Neural progenitor cell (in vitro differentiated cells): ENCODE data around the gene DRG2. TPM values are rescaled to one million over a fixed set of nuclear protein-coding genes. Genes with fewer than 3 reads are reported as not detected.

Source experiments
- DNase-seq: peaks from one replicate; pipeline ENCODE4 v3.0.0-alpha.2; 2016; ENCODE audit warnings: low spot score
- H2AFZ ChIP-seq: fragments of 200-600 bp; sonication (generic); replicated peaks from 2 replicates; pipeline ENCODE4 v1.6.1; 2016; ENCODE audit warnings: antibody characterized with exemption
- H3F3A ChIP-seq: fragments of 200-600 bp; sonication (generic); 2 replicates; pipeline ENCODE4 v1.6.1; 2016; ENCODE audit warnings: antibody characterized with exemption, low read depth
- H3K27ac ChIP-seq: fragments of 200-600 bp; sonication (generic); 2 replicates; pipeline ENCODE4 v1.5.1; 2016; ENCODE audit warnings: mild to moderate bottlenecking
- H3K27me3 ChIP-seq: fragments of 200-600 bp; sonication (generic); 2 replicates; pipeline ENCODE4 v1.6.1; 2016; ENCODE audit warnings: mild to moderate bottlenecking, moderate library complexity
- H3K36me3 ChIP-seq: fragments of 200-600 bp; sonication (generic); 2 replicates; pipeline ENCODE4 v1.5.1; 2016
- H3K4me1 ChIP-seq: fragments of 200-600 bp; sonication (generic); 2 replicates; pipeline ENCODE4 v1.6.1; 2016; ENCODE audit warnings: mixed run types
- H3K4me2 ChIP-seq: fragments of 200-600 bp; sonication (generic); 2 replicates; pipeline ENCODE4 v1.6.1; 2016
- H3K4me3 ChIP-seq: fragments of 200-600 bp; sonication (generic); 2 replicates; pipeline ENCODE4 v1.5.1; 2016
- H3K79me2 ChIP-seq: fragments of 200-600 bp; sonication (generic); 2 replicates; pipeline ENCODE4 v1.6.1; 2016; ENCODE audit warnings: low read depth
- H3K9ac ChIP-seq: fragments of 200-600 bp; sonication (generic); 2 replicates; pipeline ENCODE4 v1.6.1; 2016
- H3K9me3 ChIP-seq: fragments of 200-600 bp; sonication (generic); 2 replicates; pipeline ENCODE4 v1.5.1; 2016; ENCODE audit warnings: low read depth
- H4K20me1 ChIP-seq: fragments of 200-600 bp; sonication (generic); 2 replicates; pipeline ENCODE4 v1.6.1; 2016; ENCODE audit warnings: low read depth
- H3K27ac Mint-ChIP-seq: 3 replicates; pipeline ENCODE4 v1.8.0; 2021; ENCODE audit warnings: mixed read lengths
- H3K27me3 Mint-ChIP-seq: 2 replicates; pipeline ENCODE4 v1.8.0; 2022; ENCODE audit warnings: low read depth, mild to moderate bottlenecking, inconsistent platforms, moderate library complexity, mixed read lengths; ENCODE audit not compliant: insufficient read depth
- H3K36me3 Mint-ChIP-seq: 3 replicates; pipeline ENCODE4 v1.8.0; 2021; ENCODE audit warnings: mixed read lengths
- H3K4me1 Mint-ChIP-seq: 3 replicates; pipeline ENCODE4 v1.8.0; 2021; ENCODE audit warnings: mixed read lengths
- H3K4me3 Mint-ChIP-seq: 3 replicates; pipeline ENCODE4 v1.8.0; 2021; ENCODE audit warnings: mild to moderate bottlenecking, moderate library complexity, mixed read lengths
- H3K9me3 Mint-ChIP-seq: 3 replicates; pipeline ENCODE4 v1.8.0; 2020; ENCODE audit warnings: mixed read lengths
- EZH2 ChIP-seq: fragments of 200-600 bp; sonication (generic); IDR thresholded peaks from 2 replicates; pipeline ENCODE4 v1.6.1; 2017; ENCODE audit warnings: antibody characterized with exemption, mild to moderate bottlenecking, moderate library complexity
- EZH2phosphoT487 ChIP-seq: fragments of 200-600 bp; sonication (generic); IDR thresholded peaks from 2 replicates; pipeline ENCODE4 v1.6.1; 2017; ENCODE audit warnings: antibody characterized with exemption
- total RNA-seq: library from RNA; depleted of rRNA; stranded (reverse); fragments of >200 nt; gene quantifications from 2 replicates; pipeline ENCODE4 v1.2.3, GENCODE V29; 2015; ENCODE audit warnings: low replicate concordance
- TF ChIP-seq, protein P1 (sequence below): fragments of 200-600 bp; sonication (generic); IDR thresholded peaks from 2 replicates; pipeline ENCODE4 v1.5.1; 2017; ENCODE audit warnings: antibody characterized with exemption, mild to moderate bottlenecking

DRG2 gene
- total RNA-seq, 1 donor from 2014 or later = 24.8 TPM

DNA sequence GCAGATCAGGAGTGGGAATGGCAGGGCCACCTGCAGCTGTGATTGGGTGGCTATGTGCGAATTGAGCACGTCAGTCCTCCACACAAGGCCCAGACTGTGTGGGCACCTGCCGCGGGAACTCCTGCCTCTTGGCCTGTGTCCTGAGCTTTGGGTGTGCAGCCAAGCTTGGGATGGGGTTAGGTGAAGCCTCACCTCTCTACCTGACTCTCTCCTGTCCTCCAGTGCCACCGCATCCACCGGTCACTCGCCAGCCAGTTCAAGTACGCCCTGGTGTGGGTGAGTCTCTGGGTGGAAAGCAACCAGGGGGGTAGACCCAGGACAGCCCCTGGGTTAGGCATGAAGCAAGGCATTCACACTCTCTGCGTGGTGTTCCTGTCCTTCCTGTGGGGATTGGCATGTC is 18.5 kb downstream of the DRG2 start:
- H4K20me1 ChIP-seq = no peaks in the 10 kb centered on the region
- Mint-ChIP-seq H3K27me3 (peaks cover 4% of the 10 kb centered on the region), H3K4me1 (peaks cover 14% of the 10 kb centered on the region), H3K4me3 (no peak overlapping the region), H3K36me3 (peaks cover 8% of the 10 kb centered on the region), H3K27ac (no peak overlapping the region), H3K9me3 (no peaks in the 10 kb centered on the region)
- H3F3A ChIP-seq = no peaks in the 10 kb centered on the region
- H3K4me2 ChIP-seq = no peak overlapping the region
- no peak overlapping the region for H3K4me3 ChIP-seq
- H3K27me3 ChIP-seq = no peaks in the 10 kb centered on the region
- H2AFZ ChIP-seq = no peak overlapping the region
- no peak for DNase-seq
- H3K36me3 ChIP-seq = no peaks in the 10 kb centered on the region
- no peaks in the 10 kb centered on the region for H3K4me1 ChIP-seq
- H3K79me2 ChIP-seq = no peaks in the 10 kb centered on the region
- no peak overlapping the region for H3K9ac ChIP-seq
- TF ChIP-seq EZH2phosphoT487 = no peak
- H3K9me3 ChIP-seq = no peaks in the 10 kb centered on the region
- H3K27ac ChIP-seq = no peak overlapping the region

DNA sequence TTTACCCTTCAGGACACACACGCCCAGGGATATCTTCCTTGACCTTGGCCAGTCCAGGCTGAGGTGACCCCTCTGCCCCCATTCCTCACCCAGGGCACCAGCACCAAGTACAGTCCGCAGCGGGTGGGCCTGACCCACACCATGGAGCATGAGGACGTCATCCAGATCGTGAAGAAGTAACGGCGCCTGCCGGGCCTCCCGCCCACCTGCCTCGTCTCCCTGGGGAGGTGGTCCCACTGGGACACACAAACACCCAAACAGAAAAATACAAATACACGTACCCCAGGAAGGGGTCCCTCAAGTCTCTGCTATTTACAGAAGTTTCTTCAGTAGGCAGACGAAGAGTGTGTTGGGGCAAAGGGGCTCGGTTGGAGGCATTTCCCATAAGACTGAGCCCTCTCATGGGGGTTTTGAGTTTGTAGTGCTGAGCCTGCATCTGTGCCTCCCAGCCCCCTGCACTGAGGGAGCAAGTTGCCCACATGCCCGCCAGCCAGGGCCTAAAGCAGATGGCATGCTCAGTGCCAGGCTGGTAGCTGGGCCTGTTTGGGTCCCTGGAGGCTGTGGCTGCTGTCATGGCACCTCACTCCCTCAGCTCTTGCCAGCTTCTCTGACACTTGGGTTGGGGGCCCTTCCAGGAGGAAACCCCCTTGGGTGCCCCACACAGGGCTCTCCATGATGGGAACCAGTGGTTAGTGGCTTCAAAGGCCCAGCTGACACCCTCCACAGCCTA is 19.5 kb downstream of the DRG2 start:
- H3K27me3 Mint-ChIP-seq = peaks cover 4% of the 10 kb centered on the region
- Histone ChIP-seq H3K9ac (no peak overlapping the region), H3F3A (no peaks in the 10 kb centered on the region), H3K27ac (no peak overlapping the region), H3K79me2 (no peaks in the 10 kb centered on the region), H3K4me2 (no peak overlapping the region), H2AFZ (no peak overlapping the region), H3K4me1 (peaks cover 7% of the 10 kb centered on the region), H4K20me1 (no peaks in the 10 kb centered on the region), H3K9me3 (no peaks in the 10 kb centered on the region), H3K27me3 (no peaks in the 10 kb centered on the region), H3K4me3 (no peak overlapping the region), H3K36me3 (no peaks in the 10 kb centered on the region)
- TF ChIP-seq, protein P1, sequence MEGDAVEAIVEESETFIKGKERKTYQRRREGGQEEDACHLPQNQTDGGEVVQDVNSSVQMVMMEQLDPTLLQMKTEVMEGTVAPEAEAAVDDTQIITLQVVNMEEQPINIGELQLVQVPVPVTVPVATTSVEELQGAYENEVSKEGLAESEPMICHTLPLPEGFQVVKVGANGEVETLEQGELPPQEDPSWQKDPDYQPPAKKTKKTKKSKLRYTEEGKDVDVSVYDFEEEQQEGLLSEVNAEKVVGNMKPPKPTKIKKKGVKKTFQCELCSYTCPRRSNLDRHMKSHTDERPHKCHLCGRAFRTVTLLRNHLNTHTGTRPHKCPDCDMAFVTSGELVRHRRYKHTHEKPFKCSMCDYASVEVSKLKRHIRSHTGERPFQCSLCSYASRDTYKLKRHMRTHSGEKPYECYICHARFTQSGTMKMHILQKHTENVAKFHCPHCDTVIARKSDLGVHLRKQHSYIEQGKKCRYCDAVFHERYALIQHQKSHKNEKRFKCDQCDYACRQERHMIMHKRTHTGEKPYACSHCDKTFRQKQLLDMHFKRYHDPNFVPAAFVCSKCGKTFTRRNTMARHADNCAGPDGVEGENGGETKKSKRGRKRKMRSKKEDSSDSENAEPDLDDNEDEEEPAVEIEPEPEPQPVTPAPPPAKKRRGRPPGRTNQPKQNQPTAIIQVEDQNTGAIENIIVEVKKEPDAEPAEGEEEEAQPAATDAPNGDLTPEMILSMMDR = no peak
- TF ChIP-seq EZH2phosphoT487 = no peak
- no peak for TF ChIP-seq EZH2
- H3K4me1 Mint-ChIP-seq = peaks cover 17% of the 10 kb centered on the region
- H3K27ac Mint-ChIP-seq = no peak overlapping the region
- no peak for DNase-seq
- H3K9me3 Mint-ChIP-seq = no peaks in the 10 kb centered on the region
- H3K36me3 Mint-ChIP-seq = peaks cover 8% of the 10 kb centered on the region
- no peak overlapping the region for H3K4me3 Mint-ChIP-seq

DNA sequence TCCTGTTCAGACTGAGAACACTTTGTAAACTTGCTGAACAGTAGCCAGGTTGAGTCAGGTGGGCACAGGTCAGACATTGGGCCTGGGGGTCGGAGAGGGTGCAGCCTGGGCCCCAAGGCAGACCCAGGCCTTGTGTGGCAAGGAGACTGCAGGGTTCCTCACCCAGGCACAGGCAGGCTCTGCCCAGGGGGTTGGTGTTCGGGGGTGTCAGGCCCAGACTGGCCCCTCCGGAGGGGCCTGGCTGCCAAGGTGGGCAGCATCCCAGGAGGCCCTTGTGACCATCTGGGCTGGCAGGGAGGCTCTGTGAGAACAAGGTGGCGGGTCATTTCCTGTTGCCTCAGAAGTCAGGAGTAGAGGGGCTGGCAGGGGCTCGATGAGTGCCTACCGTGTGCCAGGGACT is 20.2 kb downstream of the DRG2 start:
- no peaks in the 10 kb centered on the region for H3K36me3 ChIP-seq
- H3K36me3 Mint-ChIP-seq = peaks cover 8% of the 10 kb centered on the region
- H3K27ac Mint-ChIP-seq = no peak overlapping the region

More for the DNA sequence above, 20.2 kb downstream of the DRG2 start:
- no peaks in the 10 kb centered on the region for H3F3A ChIP-seq
- H3K27me3 ChIP-seq = no peaks in the 10 kb centered on the region
- Mint-ChIP-seq H3K4me1 (peaks cover 19% of the 10 kb centered on the region), H3K9me3 (no peaks in the 10 kb centered on the region), H3K4me3 (no peak overlapping the region), H3K27me3 (peaks cover 4% of the 10 kb centered on the region)
- no peak for DNase-seq
- no peak overlapping the region for H3K4me2 ChIP-seq
- H3K79me2 ChIP-seq = no peaks in the 10 kb centered on the region
- H4K20me1 ChIP-seq = no peaks in the 10 kb centered on the region
- H2AFZ ChIP-seq = no peak overlapping the region
- TF ChIP-seq, protein P1 = no peak
- no peak for TF ChIP-seq EZH2phosphoT487
- no peak for TF ChIP-seq EZH2
- no peak overlapping the region for H3K27ac ChIP-seq
- no peak overlapping the region for H3K4me3 ChIP-seq
- peaks cover 7% of the 10 kb centered on the region for H3K4me1 ChIP-seq
- H3K9ac ChIP-seq = no peak overlapping the region
- H3K9me3 ChIP-seq = no peaks in the 10 kb centered on the region
